Colonic mucosa (tissue), 4 donors: Measurements from ENCODE around the gene TCHP. TPM values are rescaled to one million over a fixed set of nuclear protein-coding genes. Genes with fewer than 3 reads are reported as not detected.

Experiments used
- DNase-seq: peaks from one replicate; pipeline ENCODE4 v3.0.0-alpha.2; 2020
- H3K27ac ChIP-seq: fragments of 200-600 bp; one replicate; pipeline ENCODE4 v1.8.0; 2021
- H3K27me3 ChIP-seq: fragments of 200-600 bp; one replicate; pipeline ENCODE4 v1.8.0; 2021
- H3K36me3 ChIP-seq: fragments of 200-600 bp; one replicate; pipeline ENCODE4 v1.8.0; 2021
- H3K4me1 ChIP-seq: fragments of 200-600 bp; one replicate; pipeline ENCODE4 v1.8.0; 2021; ENCODE audit warnings: mild to moderate bottlenecking
- H3K4me3 ChIP-seq: fragments of 200-600 bp; one replicate; pipeline ENCODE4 v1.8.0; 2021
- H3K9ac ChIP-seq, 2 donors: one replicate each; pipeline ENCODE4 v1.7.0; 2013; ENCODE audit warnings: control low read depth in 2 of 2, low read depth in 2 of 2, low read length in 2 of 2
- H3K9me3 ChIP-seq: fragments of 200-600 bp; one replicate; pipeline ENCODE4 v1.8.0; 2021
- intact Hi-C: fragments of 100-400 bp; cut with DNase I; formaldehyde crosslinking; loops from one replicate; pipeline ENCODE4 v1.14.1; 2022
- total RNA-seq, 2 donors: library from RNA; stranded (reverse); fragmentation: NEBNext Ultra II Directional in 1 of 2; extraction: Animal tissue kit (Norgen Biotek cat#: 25700) in 1 of 2; gene quantifications; one replicate each; pipeline ENCODE4 v1.2.1, GENCODE V29; 2021
- TF ChIP-seq, protein P1 (sequence below): fragments of 200-600 bp; IDR thresholded peaks from one replicate; pipeline ENCODE4 v1.8.0; 2022; ENCODE audit warnings: antibody characterized with exemption, mild to moderate bottlenecking
- donor health status: healthy.
- donor health status: DM: no; HTN: no; CAD: no.
- donor health status: DM: no; HTN: no; CAD: no.

The TCHP gene
- total RNA-seq, 2 donors from 2014 or later, result 11.4 to 27.0 TPM

DNA sequence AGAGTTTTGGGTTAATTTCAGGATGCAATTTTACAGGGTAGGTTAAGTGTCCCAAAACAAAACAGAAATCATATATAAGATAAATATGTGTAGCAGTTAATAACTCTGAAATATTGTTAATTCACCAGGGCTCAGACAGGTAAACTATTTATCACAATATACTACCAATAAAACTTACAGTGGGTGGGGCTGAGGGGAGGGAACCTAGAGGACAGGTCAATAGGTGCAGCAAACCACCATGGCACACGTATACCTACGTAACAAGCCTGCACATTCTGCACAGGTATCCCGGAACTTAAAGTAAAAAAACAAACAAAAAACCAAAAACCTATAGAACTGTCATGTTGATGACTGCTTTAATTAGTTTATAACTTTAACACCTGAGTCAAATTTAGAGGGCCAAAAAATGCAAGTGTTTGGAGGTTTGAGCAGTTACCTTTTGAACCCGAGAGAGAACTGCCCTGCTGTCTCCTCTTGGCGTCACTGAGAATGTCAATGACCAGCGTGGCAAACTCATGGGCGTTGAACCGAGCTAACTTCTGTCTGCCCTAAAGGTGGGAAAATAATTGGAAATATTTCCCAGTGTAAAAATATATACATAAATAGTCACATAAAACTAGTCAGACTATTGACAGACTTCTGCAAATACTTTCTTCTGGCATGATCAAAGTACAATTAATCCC, 59.5 kb downstream of the TCHP start:
- intact Hi-C loops, result no loop called here

DNA sequence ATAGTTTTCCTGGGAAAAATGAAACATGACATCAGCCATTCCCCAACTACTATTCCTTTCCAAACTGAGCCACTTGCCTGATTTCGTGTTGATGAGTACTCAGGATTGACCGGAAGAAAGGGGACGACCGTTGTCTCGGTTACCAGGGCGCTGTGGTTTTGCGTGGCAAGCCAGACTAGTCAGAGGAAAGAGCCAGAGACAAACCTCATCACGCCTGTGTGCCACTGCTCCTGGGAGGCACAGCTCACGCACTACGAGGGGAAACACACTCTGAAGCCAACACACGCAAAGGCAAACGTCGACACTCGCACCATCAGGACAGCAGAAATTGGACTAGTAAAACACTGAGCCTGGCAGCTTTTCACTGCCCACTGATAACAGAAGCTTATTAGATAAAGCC, 61.1 kb downstream of the TCHP start:
- Histone ChIP-seq H3K4me3 (no peak overlapping the region), H3K9me3 (no peaks in the 10 kb centered on the region), H3K27ac (no peak overlapping the region), H3K27me3 (no peaks in the 10 kb centered on the region), H3K9ac (no peak overlapping the region), H3K4me1 (peaks cover 8% of the 10 kb centered on the region), H3K36me3 (peaks cover 3% of the 10 kb centered on the region)
- TF ChIP-seq, protein P1, sequence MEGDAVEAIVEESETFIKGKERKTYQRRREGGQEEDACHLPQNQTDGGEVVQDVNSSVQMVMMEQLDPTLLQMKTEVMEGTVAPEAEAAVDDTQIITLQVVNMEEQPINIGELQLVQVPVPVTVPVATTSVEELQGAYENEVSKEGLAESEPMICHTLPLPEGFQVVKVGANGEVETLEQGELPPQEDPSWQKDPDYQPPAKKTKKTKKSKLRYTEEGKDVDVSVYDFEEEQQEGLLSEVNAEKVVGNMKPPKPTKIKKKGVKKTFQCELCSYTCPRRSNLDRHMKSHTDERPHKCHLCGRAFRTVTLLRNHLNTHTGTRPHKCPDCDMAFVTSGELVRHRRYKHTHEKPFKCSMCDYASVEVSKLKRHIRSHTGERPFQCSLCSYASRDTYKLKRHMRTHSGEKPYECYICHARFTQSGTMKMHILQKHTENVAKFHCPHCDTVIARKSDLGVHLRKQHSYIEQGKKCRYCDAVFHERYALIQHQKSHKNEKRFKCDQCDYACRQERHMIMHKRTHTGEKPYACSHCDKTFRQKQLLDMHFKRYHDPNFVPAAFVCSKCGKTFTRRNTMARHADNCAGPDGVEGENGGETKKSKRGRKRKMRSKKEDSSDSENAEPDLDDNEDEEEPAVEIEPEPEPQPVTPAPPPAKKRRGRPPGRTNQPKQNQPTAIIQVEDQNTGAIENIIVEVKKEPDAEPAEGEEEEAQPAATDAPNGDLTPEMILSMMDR, result no peak
- no peak for DNase-seq
- intact Hi-C loops, result no loop called here

More for the DNA sequence above, 59.5 kb downstream of the TCHP start:
- H3K27ac ChIP-seq, result no peak overlapping the region
- no peaks in the 10 kb centered on the region for H3K27me3 ChIP-seq
- H3K4me1 ChIP-seq, result peaks cover 8% of the 10 kb centered on the region
- TF ChIP-seq, protein P1, result no peak
- no peaks in the 10 kb centered on the region for H3K9me3 ChIP-seq
- H3K9ac ChIP-seq, result no peak overlapping the region
- DNase-seq, result no peak
- no peak overlapping the region for H3K4me3 ChIP-seq
- peaks cover 3% of the 10 kb centered on the region for H3K36me3 ChIP-seq

DNA sequence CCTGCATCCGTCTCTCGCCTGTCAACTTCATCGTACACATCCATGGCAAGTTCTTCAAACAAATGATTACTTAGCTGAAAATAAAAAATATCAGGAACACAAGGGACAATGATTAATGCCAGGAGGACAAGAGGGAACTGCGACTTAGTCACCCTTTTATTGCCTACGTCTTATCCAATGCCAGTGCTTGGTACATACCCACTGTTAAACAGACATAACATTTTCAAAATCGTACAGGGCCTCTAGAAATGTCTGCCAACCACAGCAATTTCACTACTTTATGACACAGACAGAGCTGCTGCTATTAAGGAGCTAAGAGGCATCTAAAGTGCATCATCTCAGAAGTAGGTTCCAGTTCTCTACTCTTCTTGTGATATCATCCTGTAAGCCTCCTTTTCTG, 61.5 kb downstream of the TCHP start:
- no peak overlapping the region for H3K9ac ChIP-seq
- DNase-seq, result no peak
- H3K9me3 ChIP-seq, result no peaks in the 10 kb centered on the region
- H3K36me3 ChIP-seq, result peaks cover 3% of the 10 kb centered on the region
- intact Hi-C loops, result no loop called here
- TF ChIP-seq, protein P1, result no peak
- H3K4me1 ChIP-seq, result peaks cover 8% of the 10 kb centered on the region
- H3K27ac ChIP-seq, result no peak overlapping the region
- no peaks in the 10 kb centered on the region for H3K27me3 ChIP-seq
- H3K4me3 ChIP-seq, result no peak overlapping the region

GRCh38 chr12:109962398-109962797, 62.3 kb downstream of the TCHP start:
- Histone ChIP-seq H3K4me3 (no peak overlapping the region), H3K4me1 (peaks cover 8% of the 10 kb centered on the region), H3K36me3 (peaks cover 3% of the 10 kb centered on the region), H3K27ac (no peak overlapping the region), H3K27me3 (no peaks in the 10 kb centered on the region), H3K9me3 (no peaks in the 10 kb centered on the region), H3K9ac (no peak overlapping the region)
- no peak for DNase-seq
- TF ChIP-seq, protein P1, result no peak
- intact Hi-C loops, result no loop called here

DNA sequence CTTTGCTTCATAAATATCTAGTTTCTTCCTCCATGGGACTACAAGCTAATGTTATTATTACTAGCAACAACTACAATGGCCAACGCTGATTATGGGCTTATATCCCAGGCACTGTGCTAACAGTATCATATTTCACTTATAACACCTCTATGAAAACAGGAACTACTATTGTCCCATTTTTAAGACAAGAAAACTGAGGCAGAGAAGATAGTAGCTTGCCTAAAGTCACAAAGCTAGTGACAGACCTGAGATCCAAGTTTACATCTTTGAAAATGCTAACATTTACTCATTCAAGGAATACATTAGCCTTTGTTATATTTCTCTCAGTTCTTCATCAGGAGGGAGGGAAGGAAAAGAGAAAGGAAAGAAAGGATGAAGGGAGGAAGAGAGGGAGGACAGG, 63.3 kb downstream of the TCHP start:
- Histone ChIP-seq H3K4me3 (no peak overlapping the region), H3K9me3 (no peaks in the 10 kb centered on the region), H3K27ac (peak overlapping the region; percentile 41), H3K27me3 (no peaks in the 10 kb centered on the region), H3K4me1 (peaks cover 8% of the 10 kb centered on the region), H3K9ac (peak overlapping the region in 1 of 2 donors; percentile 27), H3K36me3 (peaks cover 3% of the 10 kb centered on the region)
- DNase-seq, result no peak
- intact Hi-C loops, result no loop called here
- TF ChIP-seq, protein P1, result no peak
